Measurements from ENCODE around the gene RC3H2.

GRCh38 chr9:122918310-122918709 is 13.2 kb upstream of the RC3H2 start:
- TF ChIP-seq POLR2A (IDR thresholded peaks at IDR 0.05; ENCODE audit: low read length) (no peak), GATA1 (IDR thresholded peaks at IDR 0.05; ENCODE audit: low read depth, low read length) (no peak)
